Lung (tissue), 12 donors: Measurements from ENCODE around the gene ERBB4. TPM values are rescaled to one million over a fixed set of nuclear protein-coding genes. Genes with fewer than 3 reads are reported as not detected.

Experiments
- ATAC-seq: fragments of 200-7000 bp; cut with Tn5 transposase; one replicate; pipeline ENCODE4 v1.9.1; 2020; ENCODE audit warnings: moderate number of reproducible peaks; ENCODE audit not compliant: insufficient read depth, low FRiP score
- DNase-seq, 3 donors: peaks; one replicate each; pipeline ENCODE4 v3.0.0-alpha.2; 2013 to 2017
- H3K27ac ChIP-seq, 2 donors: one replicate each; pipeline ENCODE4 v1.5.1; 2013; ENCODE audit warnings: mild to moderate bottlenecking in 2 of 2, moderate library complexity in 2 of 2, control low read depth in 1 of 2, inconsistent platforms in 1 of 2, low read depth in 1 of 2, low read length in 1 of 2
- H3K27me3 ChIP-seq, 3 donors: one replicate each; pipeline ENCODE4 v1.5.1; 2013; ENCODE audit warnings: low read length in 2 of 3; ENCODE audit not compliant: control insufficient read depth in 3 of 3, insufficient read depth in 3 of 3
- H3K36me3 ChIP-seq, 4 donors: one replicate each; pipeline ENCODE4 v1.5.1; 2013; ENCODE audit warnings: low read length in 4 of 4, mild to moderate bottlenecking in 1 of 4, moderate library complexity in 1 of 4; ENCODE audit not compliant: control insufficient read depth in 4 of 4, insufficient read depth in 4 of 4
- H3K4me1 ChIP-seq, 5 donors: one replicate each; pipeline ENCODE4 v1.5.1; 2013; ENCODE audit warnings: low read length in 5 of 5, mild to moderate bottlenecking in 2 of 5, moderate library complexity in 1 of 5; ENCODE audit not compliant: control insufficient read depth in 5 of 5, insufficient read depth in 5 of 5
- H3K4me3 ChIP-seq: one replicate; pipeline ENCODE4 v1.5.1; 2013; ENCODE audit warnings: mild to moderate bottlenecking, control low read depth, moderate library complexity
- H3K9ac ChIP-seq, 2 donors: one replicate each; pipeline ENCODE4 v1.5.1; 2013; ENCODE audit warnings: low read length in 2 of 2, control low read depth in 1 of 2; ENCODE audit not compliant: insufficient read depth in 1 of 2
- H3K9me3 ChIP-seq, 4 donors: one replicate each; pipeline ENCODE4 v1.5.1; 2013; ENCODE audit warnings: low read length in 3 of 4, mild to moderate bottlenecking in 1 of 4, moderate library complexity in 1 of 4; ENCODE audit not compliant: control insufficient read depth in 4 of 4, insufficient read depth in 3 of 4
- WGBS, 2 donors: extraction: QIAGEN DNeasy Blood & Tissue Kit; methylation state at CpG; one replicate each; pipeline ENCODE4 v1.1.7; 2013; 5-methylcytosine and 5-hydroxymethylcytosine counted together
- polyA plus RNA-seq, 2 donors: library from polyadenylated mRNA; stranded (reverse); fragments of 200-250 nt; gene quantifications; one replicate each; pipeline ENCODE4 v1.2.1, GENCODE V29; 2013
- total RNA-seq, 2 donors: library from RNA; depleted of rRNA in 1 of 2; stranded (reverse); fragments of >200 nt in 1 of 2; gene quantifications; one replicate each; pipeline ENCODE4 v1.2.1, GENCODE V29; 2014 to 2021
- TF ChIP-seq, protein P1 (sequence below): IDR thresholded peaks from 2 replicates; pipeline ENCODE4 v1.5.1; 2012; ENCODE audit warnings: mild to moderate bottlenecking; ENCODE audit errors: control extremely low read depth, extremely low read depth
- donor health status: control.
- donor health status: control.
- donor health status: Bipolar disorder and iron deficiency.
- donor health status: healthy.
- donor health status: DM: yes; HTN: yes; CAD: no.

The ERBB4 gene
- total and polyA plus RNA-seq, 4 donors: 0.41 to 16.8 (median 5.3) TPM

DNA sequence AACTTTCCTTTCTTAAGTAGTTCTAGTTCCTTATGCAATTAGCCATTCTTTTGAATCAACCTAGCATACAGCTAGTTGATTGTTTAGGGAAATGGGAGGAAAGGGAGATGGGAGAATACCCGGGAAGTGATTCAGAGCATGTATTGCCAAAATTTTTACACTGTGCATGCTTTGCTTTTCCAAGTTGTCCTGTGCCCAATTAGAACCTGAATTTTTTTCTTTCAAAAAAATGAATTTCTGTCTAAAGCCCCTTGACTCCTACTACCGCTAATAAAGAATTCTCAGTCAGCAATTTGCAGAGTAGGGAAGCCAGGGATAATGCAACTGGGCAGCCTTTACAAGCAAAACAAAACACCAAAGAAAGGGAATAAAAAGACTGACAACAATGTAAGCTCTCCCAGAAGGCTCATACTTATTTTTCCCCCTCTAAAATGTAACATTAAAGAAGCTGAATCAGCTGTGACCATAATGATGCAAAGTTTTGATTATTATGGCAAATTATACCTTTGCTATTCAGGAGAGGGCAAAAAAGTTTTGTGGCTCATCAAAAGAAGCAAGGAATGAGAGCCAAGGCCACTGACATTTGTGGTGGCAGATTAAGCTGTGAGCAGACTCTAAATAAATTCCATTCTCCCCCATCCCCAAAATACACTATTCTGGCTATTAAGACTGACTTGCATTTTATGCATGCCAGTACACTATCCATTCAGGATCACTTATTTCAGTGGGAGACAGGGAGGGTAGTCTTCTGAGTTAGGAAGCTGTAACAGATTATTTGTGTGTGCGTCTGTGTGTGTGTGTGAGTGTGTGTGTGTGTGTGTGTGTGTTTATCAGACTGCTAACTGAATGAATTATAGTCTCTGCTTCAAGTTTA lies 174.3 kb downstream of the ERBB4 start:
- H3K27ac ChIP-seq: no peak overlapping the region
- H3K27me3 ChIP-seq: no peaks in the 10 kb centered on the region
- 68 to 71% methylated on average over 3 of the region's 3 CpGs for WGBS, 2 donors
- no peak overlapping the region for H3K9ac ChIP-seq
- H3K4me3 ChIP-seq: no peak overlapping the region
- no peaks in the 10 kb centered on the region for H3K9me3 ChIP-seq
- DNase-seq (no peak), ATAC-seq (no peak)
- H3K4me1 ChIP-seq: no peaks in the 10 kb centered on the region
- no peaks in the 10 kb centered on the region for H3K36me3 ChIP-seq
- TF ChIP-seq, protein P1, sequence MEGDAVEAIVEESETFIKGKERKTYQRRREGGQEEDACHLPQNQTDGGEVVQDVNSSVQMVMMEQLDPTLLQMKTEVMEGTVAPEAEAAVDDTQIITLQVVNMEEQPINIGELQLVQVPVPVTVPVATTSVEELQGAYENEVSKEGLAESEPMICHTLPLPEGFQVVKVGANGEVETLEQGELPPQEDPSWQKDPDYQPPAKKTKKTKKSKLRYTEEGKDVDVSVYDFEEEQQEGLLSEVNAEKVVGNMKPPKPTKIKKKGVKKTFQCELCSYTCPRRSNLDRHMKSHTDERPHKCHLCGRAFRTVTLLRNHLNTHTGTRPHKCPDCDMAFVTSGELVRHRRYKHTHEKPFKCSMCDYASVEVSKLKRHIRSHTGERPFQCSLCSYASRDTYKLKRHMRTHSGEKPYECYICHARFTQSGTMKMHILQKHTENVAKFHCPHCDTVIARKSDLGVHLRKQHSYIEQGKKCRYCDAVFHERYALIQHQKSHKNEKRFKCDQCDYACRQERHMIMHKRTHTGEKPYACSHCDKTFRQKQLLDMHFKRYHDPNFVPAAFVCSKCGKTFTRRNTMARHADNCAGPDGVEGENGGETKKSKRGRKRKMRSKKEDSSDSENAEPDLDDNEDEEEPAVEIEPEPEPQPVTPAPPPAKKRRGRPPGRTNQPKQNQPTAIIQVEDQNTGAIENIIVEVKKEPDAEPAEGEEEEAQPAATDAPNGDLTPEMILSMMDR: no peak

DNA sequence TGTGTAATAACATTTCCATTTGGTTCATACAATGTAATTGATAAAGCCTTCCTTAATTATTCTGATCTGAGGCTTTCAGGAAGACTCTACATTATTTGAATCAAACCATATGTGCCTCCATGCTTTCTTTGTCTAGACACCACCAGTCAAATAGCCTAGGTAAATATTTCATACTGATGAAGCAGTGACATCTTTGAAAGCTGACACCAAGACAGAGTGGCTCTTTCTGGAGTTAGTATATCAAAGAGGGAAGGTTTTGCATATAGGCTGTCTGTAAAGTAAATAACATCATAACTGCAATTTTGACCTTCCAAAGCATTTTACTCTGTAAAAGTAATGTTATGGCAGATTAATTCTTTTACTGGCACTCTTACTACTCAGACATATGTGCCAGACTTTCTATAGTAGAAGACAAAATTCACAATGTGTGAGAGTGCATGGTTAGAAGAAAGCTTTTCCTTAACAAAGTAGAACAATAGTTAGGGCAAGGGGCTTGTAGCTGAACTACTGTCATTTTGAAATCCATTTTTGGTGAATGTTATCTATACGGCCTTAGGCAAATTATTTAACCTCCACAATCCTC lies 177.3 kb downstream of the ERBB4 start:
- Histone ChIP-seq H3K4me3 (no peak overlapping the region), H3K4me1 (no peaks in the 10 kb centered on the region), H3K27ac (no peak overlapping the region), H3K27me3 (no peaks in the 10 kb centered on the region), H3K36me3 (no peaks in the 10 kb centered on the region), H3K9ac (no peak overlapping the region), H3K9me3 (no peaks in the 10 kb centered on the region)
- DNase-seq (no peak), ATAC-seq (no peak)
- TF ChIP-seq, protein P1: no peak
- 68 to 70% methylated on average over 1 of the region's 1 CpG for WGBS, 2 donors

DNA sequence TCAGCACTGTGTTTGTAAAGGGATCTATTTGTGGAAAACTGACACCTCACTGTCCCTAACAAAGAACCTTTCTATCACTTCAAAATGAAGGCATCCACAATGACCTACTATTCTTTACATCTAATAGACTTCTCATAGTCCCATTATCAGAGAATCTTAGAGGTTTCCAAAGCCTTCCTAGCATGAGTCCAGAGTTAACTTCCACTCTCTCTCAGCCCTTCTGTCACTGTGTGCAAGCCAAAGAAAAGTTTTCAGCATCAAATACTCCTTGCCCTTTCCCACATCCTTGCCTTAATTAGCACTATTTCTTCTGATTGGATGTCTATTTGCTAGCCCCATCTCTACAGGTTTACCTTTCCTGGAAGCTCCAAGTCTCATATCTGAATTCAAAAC lies 178.5 kb downstream of the ERBB4 start:
- no peaks in the 10 kb centered on the region for H3K9me3 ChIP-seq
- no peaks in the 10 kb centered on the region for H3K36me3 ChIP-seq
- H3K9ac ChIP-seq: no peak overlapping the region
- TF ChIP-seq, protein P1: no peak
- peaks cover 0 to 2% (median 0%) of the 10 kb centered on the region in 5 donors for H3K4me1 ChIP-seq
- no peak overlapping the region for H3K27ac ChIP-seq
- no peak overlapping the region for H3K4me3 ChIP-seq
- ATAC-seq (no peak), DNase-seq (no peak)
- no peaks in the 10 kb centered on the region for H3K27me3 ChIP-seq
